ENCODE results near the gene RAB44. TPM values are rescaled to one million over a fixed set of nuclear protein-coding genes. Genes with fewer than 3 reads are reported as not detected.
A peak's percentile ranks its signal among the peaks of the same experiment; 100 is the strongest.

RAB44 gene
- total RNA-seq, 2 donors from 2014 or later = 0.08 to 0.30 TPM

DNA sequence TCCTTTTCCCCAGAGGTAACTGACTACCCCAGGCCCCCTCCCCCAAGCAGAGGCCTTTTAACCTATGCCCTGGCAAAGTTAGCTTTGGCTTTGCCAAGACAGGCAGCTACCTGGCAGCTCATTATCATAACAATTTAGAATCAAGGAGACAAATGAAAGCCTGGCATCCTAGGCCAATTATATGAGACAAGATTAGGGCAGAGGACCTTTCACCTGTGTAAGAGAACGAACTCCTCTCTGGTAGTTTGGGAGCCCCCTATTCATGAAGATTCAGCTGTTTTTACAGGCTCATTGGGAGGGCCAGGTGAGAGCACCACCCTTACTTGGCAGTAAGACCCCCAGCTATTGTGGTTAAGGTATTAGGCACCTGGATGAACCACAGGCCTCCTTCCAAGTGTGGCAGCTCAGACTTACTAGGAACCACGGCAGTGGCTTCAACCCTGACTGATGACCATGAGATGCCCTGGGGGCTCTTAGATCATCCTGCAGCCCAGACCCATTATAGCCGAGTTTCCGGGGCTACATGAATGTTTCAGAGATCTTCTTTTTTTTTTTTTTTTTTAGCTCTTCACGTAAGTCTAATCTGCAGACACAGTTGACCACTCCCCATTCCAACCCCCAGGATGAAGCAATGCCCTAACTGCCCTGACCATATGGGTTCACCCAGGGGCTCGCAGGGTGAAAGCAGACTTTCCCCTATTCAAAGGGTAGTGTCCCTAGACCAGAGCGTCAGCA is 56.2 kb downstream of the RAB44 start:
- H3K27me3 ChIP-seq = no peaks in the 10 kb centered on the region
- H3K36me3 ChIP-seq = no peaks in the 10 kb centered on the region
- TF ChIP-seq, protein P1, sequence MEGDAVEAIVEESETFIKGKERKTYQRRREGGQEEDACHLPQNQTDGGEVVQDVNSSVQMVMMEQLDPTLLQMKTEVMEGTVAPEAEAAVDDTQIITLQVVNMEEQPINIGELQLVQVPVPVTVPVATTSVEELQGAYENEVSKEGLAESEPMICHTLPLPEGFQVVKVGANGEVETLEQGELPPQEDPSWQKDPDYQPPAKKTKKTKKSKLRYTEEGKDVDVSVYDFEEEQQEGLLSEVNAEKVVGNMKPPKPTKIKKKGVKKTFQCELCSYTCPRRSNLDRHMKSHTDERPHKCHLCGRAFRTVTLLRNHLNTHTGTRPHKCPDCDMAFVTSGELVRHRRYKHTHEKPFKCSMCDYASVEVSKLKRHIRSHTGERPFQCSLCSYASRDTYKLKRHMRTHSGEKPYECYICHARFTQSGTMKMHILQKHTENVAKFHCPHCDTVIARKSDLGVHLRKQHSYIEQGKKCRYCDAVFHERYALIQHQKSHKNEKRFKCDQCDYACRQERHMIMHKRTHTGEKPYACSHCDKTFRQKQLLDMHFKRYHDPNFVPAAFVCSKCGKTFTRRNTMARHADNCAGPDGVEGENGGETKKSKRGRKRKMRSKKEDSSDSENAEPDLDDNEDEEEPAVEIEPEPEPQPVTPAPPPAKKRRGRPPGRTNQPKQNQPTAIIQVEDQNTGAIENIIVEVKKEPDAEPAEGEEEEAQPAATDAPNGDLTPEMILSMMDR (IDR thresholded peaks at IDR 0.05) = no peak
- H3K9ac ChIP-seq (ENCODE audit: low read depth in 2 of 2, low read length in 2 of 2) = peak overlapping the region in 1 of 2 donors; percentile 78
- intact Hi-C loops (cut with DNase I) = loop anchor here (2.0 kb wide), 1 partner anchor 25 kb away; no protein-coding TSS in a partner anchor
- no peaks in the 10 kb centered on the region for H3K9me3 ChIP-seq
- H3K4me1 ChIP-seq = peaks cover 28% of the 10 kb centered on the region
- DNase-seq = no peak
- H3K27ac ChIP-seq = peak overlapping the region; percentile 77
- no peak overlapping the region for H3K4me3 ChIP-seq

DNA sequence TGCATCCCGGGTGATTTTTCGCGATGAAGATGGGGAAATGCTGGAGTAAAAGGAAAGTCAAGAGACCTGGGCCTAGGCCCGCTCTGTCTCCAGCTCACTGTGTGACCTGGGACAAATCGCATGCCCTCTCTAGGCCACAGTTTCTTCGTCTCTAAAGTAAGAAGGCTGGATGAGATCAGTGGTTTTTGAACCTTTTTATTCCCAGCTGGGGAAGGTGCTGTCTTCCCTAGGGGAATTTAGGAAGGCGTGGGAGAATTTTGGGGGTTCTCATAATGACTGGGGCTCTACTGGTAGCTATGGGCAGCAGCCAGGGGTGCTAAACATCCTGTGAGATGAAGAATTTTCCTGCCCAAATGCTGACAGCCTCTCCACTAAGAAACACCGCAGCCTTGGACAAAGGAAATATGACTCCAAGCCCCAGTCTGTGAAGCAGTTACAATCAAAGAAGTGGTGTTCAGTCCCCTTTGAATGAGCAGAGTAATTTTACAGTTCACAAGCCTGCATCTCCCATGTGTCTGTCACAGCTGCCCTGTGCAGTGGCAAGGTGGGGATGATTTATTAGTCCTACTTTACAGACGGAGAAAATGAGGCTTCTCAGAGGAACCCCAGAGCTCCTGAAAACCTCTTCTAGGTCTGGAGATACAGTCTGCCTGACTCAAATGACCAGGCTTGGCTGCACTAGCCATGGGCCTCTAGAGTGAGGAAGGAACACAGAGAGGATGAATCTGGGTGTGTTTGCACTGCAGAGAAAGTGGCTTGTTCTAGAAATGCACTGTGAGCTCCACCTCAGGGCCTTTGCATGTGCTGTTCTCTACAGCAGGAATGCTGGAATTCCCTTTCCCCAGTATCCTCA is 57.2 kb downstream of the RAB44 start:
- Histone ChIP-seq H3K27me3 (no peaks in the 10 kb centered on the region), H3K36me3 (no peaks in the 10 kb centered on the region), H3K9me3 (no peaks in the 10 kb centered on the region), H3K4me1 (peaks cover 33% of the 10 kb centered on the region), H3K9ac (ENCODE audit: low read depth in 2 of 2, low read length in 2 of 2) (peak overlapping the region in 1 of 2 donors; percentile 47), H3K27ac (peak overlapping the region; percentile 45), H3K4me3 (no peak overlapping the region)
- TF ChIP-seq, protein P1 (IDR thresholded peaks at IDR 0.05) = no peak
- no peak for DNase-seq
- intact Hi-C loops (cut with DNase I) = loop anchor here (2.0 kb wide), 1 partner anchor 26 kb away; no protein-coding TSS in a partner anchor

DNA sequence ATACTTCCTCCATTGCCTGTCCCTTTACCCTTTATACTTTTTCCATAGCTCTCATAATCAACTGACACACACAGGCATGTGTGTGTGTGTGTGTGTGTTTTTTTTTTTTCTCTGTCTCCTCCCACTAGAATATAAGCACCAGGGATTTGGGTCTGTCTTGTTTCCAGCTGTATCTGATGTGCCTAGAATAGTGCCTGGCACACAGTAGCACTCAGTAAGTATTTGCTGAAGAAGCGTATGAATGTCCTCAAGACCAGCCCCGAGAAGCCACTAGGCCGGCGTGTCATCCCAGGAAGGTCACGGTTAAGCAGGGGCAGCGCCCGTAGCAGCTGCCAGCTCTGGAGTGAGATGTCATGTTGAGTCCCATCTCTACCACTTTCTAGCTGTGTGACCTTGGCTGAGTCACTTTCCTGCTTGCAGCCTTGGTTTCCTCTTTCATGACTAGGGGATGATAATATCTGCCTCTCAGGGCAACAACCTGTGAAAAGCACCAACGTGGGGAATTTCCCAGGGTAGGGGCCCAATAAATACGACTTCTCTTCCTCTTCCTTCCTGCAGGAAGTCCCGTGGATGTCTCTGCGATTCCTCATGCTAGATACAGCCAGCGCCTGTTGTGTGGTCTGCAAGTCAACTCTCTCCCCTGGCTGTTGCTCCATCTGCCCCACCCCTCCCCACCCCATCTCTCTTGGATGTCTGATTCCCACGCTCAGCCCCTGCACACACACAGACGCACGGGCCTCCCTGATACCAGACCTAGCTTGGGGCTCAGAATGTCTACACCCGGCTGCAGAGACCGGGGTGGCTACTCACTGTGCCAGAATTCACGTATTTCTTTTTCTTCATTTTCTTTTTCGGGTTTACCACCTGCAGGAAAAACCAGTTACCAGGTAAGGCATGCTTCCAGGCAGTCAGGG is 58.1 kb downstream of the RAB44 start:
- H3K36me3 ChIP-seq = no peaks in the 10 kb centered on the region
- TF ChIP-seq, protein P1 (IDR thresholded peaks at IDR 0.05) = no peak
- H3K9ac ChIP-seq (ENCODE audit: low read depth in 2 of 2, low read length in 2 of 2) = peak overlapping the region; percentile 14 to 20
- peak overlapping the region; percentile 45 for H3K27ac ChIP-seq
- H3K27me3 ChIP-seq = no peaks in the 10 kb centered on the region
- no peaks in the 10 kb centered on the region for H3K9me3 ChIP-seq
- peak; percentile 54 for DNase-seq
- peaks cover 33% of the 10 kb centered on the region for H3K4me1 ChIP-seq
- H3K4me3 ChIP-seq = no peak overlapping the region
- intact Hi-C loops (cut with DNase I) = loop anchor here (2.0 kb wide), 1 partner anchor 27 kb away; no protein-coding TSS in a partner anchor

DNA sequence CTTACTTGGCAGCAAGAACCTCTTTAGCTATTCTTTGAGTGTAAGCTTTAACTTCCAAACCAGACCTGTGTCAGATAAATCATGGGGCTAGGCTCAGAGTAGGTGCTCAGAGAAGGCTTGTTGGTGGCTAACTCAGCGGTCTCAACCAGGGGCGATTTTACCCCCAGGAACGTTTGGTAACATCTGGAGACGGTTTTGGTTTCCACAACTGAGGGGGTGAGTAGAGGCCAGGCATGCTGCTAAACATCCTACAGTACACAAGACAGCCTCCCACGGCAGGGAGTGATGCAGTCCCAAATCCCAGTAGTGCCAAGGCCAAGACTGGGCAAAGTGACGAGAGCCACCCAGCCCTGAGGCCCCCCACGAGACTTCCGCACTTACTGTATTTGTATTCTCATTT is 59.2 kb downstream of the RAB44 start:
- peak overlapping the region in 1 of 2 donors; percentile 36 for H3K9ac ChIP-seq (ENCODE audit: low read depth in 2 of 2, low read length in 2 of 2)
- H3K27ac ChIP-seq = peak overlapping the region; percentile 45
- intact Hi-C loops (cut with DNase I) = no loop called here
- peaks cover 32% of the 10 kb centered on the region for H3K4me1 ChIP-seq
- no peak overlapping the region for H3K4me3 ChIP-seq
- TF ChIP-seq, protein P1 (IDR thresholded peaks at IDR 0.05) = no peak
- DNase-seq = no peak
- H3K27me3 ChIP-seq = no peaks in the 10 kb centered on the region
- no peaks in the 10 kb centered on the region for H3K36me3 ChIP-seq
- no peaks in the 10 kb centered on the region for H3K9me3 ChIP-seq

DNA sequence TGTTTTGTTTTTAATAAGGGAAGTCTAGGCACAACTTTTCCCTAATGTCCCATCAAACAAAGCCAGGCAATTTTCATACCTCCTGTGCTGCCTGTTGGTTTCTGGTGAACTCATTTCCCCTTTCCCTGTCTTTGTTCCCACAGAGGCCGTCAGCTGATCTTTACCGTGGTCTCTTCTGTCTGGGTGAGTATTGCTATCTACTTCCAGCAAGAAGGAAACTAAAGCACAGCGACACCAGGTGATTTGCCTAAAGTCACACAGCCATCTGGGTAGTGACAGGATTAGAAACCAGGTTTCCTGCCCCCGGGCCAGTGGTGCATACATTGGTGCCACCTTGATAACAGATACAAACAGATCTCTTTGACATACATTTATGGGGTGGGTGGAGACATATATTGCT is 59.6 kb downstream of the RAB44 start:
- intact Hi-C loops (cut with DNase I) = no loop called here
- H3K4me1 ChIP-seq = peaks cover 28% of the 10 kb centered on the region
- H3K27me3 ChIP-seq = no peaks in the 10 kb centered on the region
- H3K9ac ChIP-seq (ENCODE audit: low read depth in 2 of 2, low read length in 2 of 2) = peak overlapping the region in 1 of 2 donors; percentile 36
- H3K36me3 ChIP-seq = no peaks in the 10 kb centered on the region
- no peaks in the 10 kb centered on the region for H3K9me3 ChIP-seq
- TF ChIP-seq, protein P1 (IDR thresholded peaks at IDR 0.05) = no peak
- H3K27ac ChIP-seq = peak overlapping the region; percentile 45
- DNase-seq = peak; percentile 55
- H3K4me3 ChIP-seq = no peak overlapping the region

Data from colonic mucosa (tissue), 4 donors.